Tibial artery (tissue), 4 donors: ENCODE results near the gene TINCR.

Experiments used
- DNase-seq, 2 donors: peaks; one replicate each; pipeline ENCODE4 v3.0.0-alpha.2; 2019
- H3K27ac ChIP-seq, 2 donors: fragments of 200-600 bp; sonication (generic) in 1 of 2; 1 replicate in 1 of 2; 2 replicates in 1 of 2; pipeline ENCODE4 v1.5.1; 2018 to 2019; ENCODE audit warnings: mild to moderate bottlenecking in 1 of 2
- H3K27me3 ChIP-seq, 2 donors: fragments of 200-600 bp; sonication (generic) in 1 of 2; one replicate each; pipeline versions ENCODE4 v1.5.1 to v1.6.0; 2016 to 2019
- H3K36me3 ChIP-seq, 3 donors: fragments of 200-600 bp; sonication (generic) in 2 of 3; one replicate each; pipeline ENCODE4 v1.5.1; 2016 to 2019; ENCODE audit warnings: mild to moderate bottlenecking in 2 of 3
- H3K4me1 ChIP-seq, 4 donors: fragments of 200-600 bp; sonication (generic) in 2 of 4; 1 replicate in 3 of 4; 2 replicates in 1 of 4; pipeline ENCODE4 v1.5.1; 2016 to 2019
- H3K4me3 ChIP-seq, 2 donors: fragments of 200-600 bp; sonication (generic) in 1 of 2; 1 replicate in 1 of 2; 2 replicates in 1 of 2; pipeline ENCODE4 v1.5.1; 2018 to 2019; ENCODE audit warnings: mild to moderate bottlenecking in 2 of 2
- H3K9me3 ChIP-seq, 3 donors: fragments of 200-600 bp; sonication (generic) in 1 of 3; one replicate each; pipeline ENCODE4 v1.5.1; 2016 to 2019
- CTCF ChIP-seq, 2 experiments: fragments of 200-600 bp in 1 of 2; fragments of 450-650 bp in 1 of 2; IDR thresholded peaks; one replicate each; pipeline ENCODE4 v1.5.1; 2017 to 2019; ENCODE audit warnings: antibody characterized with exemption in 2 of 2, mild to moderate bottlenecking in 1 of 2, moderate library complexity in 1 of 2
- intact Hi-C: fragments of 100-400 bp; cut with DNase I; formaldehyde crosslinking; loops from one replicate; pipeline ENCODE4 v1.15.0; 2023; ENCODE audit warnings: low total_unique reads

The TINCR gene

GRCh38 chr19:5534787-5535586 is 32.8 kb downstream of the TINCR start:
- peaks cover 0 to 12% (median 5%) of the 10 kb centered on the region in 4 donors for H3K4me1 ChIP-seq
- no peak for TF ChIP-seq CTCF (IDR thresholded peaks at IDR 0.05)
- peaks cover 0 to 19% (median 17%) of the 10 kb centered on the region in 3 donors for H3K9me3 ChIP-seq
- peaks cover 0 to 6% (median 0%) of the 10 kb centered on the region in 3 donors for H3K36me3 ChIP-seq
- DNase-seq = no peak
- intact Hi-C loops = no loop called here
- no peak overlapping the region for H3K27ac ChIP-seq
- H3K4me3 ChIP-seq = no peak overlapping the region
- H3K27me3 ChIP-seq = peaks cover 0 to 66% of the 10 kb centered on the region in 2 donors

DNA sequence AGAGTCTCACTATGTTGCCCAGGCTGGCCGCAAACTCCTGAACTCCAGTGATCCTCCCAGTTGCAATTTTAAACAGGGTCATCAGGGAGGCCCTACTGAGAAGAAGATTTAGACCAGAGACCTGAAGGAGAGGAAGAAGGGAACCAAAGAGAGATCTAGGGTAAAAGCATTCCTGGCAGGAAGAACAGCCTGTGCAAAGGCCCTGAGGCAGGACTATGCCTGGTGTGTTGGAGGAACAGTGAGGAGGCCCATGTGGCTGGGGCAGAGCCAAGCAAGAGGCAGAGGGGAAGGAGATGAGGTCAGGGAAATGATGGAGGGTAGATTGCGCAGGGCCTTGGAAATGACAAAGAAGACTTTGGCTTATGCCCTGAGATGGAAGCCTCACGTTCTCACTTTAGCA is 34.5 kb downstream of the TINCR start:
- intact Hi-C loops = no loop called here
- TF ChIP-seq CTCF (IDR thresholded peaks at IDR 0.05) = no peak
- Histone ChIP-seq H3K27ac (no peak overlapping the region), H3K27me3 (peaks cover 0 to 59% of the 10 kb centered on the region in 2 donors), H3K36me3 (peaks cover 0 to 6% (median 0%) of the 10 kb centered on the region in 3 donors), H3K4me1 (peaks cover 0 to 7% (median 4%) of the 10 kb centered on the region in 4 donors), H3K9me3 (peaks cover 0 to 19% (median 17%) of the 10 kb centered on the region in 3 donors), H3K4me3 (no peak overlapping the region)
- no peak for DNase-seq

DNA sequence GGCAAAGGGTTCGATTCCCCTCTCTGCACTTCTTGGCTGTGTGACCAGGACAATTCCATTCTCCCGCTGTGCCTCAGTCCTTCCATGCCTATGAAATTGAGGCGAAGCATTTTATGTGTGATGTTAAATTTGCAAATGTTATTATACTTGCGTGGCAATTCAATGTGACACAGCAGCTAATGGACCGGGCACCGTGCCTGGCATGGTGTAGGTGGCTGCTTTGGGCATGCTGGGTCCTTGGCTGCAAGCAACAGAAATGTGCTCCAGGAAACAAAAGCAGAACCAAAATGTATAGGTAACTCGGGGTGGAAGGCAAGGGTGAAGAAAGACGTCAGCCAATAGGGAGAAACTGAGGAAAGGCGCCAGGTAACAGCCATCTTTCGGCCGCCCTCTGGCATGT is 37.1 kb downstream of the TINCR start:
- no peak for DNase-seq
- Histone ChIP-seq H3K4me1 (no peaks in the 10 kb centered on the region), H3K36me3 (peaks cover 0 to 6% (median 0%) of the 10 kb centered on the region in 3 donors), H3K9me3 (peaks cover 0 to 19% (median 17%) of the 10 kb centered on the region in 3 donors), H3K27me3 (peaks cover 0 to 56% of the 10 kb centered on the region in 2 donors), H3K27ac (no peak overlapping the region), H3K4me3 (no peak overlapping the region)
- TF ChIP-seq CTCF (IDR thresholded peaks at IDR 0.05) = no peak
- intact Hi-C loops = no loop called here

DNA sequence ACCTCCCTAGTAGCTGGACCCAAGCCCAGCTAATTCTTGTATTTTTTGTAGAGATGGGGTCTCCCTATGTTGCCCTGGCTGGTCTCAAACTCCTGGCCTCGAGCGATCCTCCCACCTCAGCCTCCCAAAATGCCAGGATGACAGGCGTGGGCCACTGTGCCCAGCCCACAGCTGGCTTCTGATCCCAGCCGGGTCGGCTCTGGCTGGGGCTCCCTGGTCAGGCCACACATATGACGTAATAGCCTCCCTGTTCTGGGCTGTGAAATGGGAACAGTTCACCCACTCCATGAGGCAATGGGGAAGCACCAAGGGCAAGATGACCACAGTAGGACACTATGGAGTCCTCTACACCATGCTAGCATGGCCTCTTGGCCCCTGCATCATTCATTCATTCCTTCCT is 41.1 kb downstream of the TINCR start:
- H3K4me1 ChIP-seq = no peaks in the 10 kb centered on the region
- H3K27me3 ChIP-seq = peaks cover 0 to 63% of the 10 kb centered on the region in 2 donors
- intact Hi-C loops = no loop called here
- H3K9me3 ChIP-seq = no peaks in the 10 kb centered on the region
- H3K27ac ChIP-seq = no peak overlapping the region
- H3K4me3 ChIP-seq = no peak overlapping the region
- H3K36me3 ChIP-seq = no peaks in the 10 kb centered on the region
- no peak for TF ChIP-seq CTCF (IDR thresholded peaks at IDR 0.05)
- no peak for DNase-seq

DNA sequence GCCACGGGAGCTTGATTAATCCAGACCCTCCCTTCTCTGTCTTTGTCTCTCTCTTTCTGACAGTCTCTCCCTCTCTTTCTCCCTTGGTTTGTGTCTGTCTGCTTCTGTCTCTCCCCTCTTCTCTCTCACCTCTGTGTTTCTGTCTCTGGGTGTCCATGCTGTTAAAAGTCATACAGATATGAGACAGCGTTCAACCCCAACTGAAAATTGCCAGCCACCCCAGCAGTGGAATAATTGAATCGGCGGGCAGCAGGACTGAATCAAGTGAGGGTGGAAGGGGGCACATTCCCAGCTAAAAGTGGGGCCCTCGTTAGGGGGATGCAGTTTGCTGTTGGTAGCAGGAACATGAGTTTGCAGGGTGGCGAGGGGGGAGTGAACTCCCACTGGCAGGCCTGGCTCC is 43.7 kb downstream of the TINCR start:
- Histone ChIP-seq H3K4me1 (no peaks in the 10 kb centered on the region), H3K4me3 (no peak overlapping the region), H3K27ac (no peak overlapping the region), H3K27me3 (peaks cover 0 to 57% of the 10 kb centered on the region in 2 donors), H3K36me3 (no peaks in the 10 kb centered on the region), H3K9me3 (no peaks in the 10 kb centered on the region)
- TF ChIP-seq CTCF (IDR thresholded peaks at IDR 0.05) = no peak
- intact Hi-C loops = no loop called here
- no peak for DNase-seq
